ENCODE results near the gene SLC9A6. TPM values are rescaled to one million over a fixed set of nuclear protein-coding genes. Genes with fewer than 3 reads are reported as not detected.
"Not testable (repeated sequence)": the region's sequence is repeated elsewhere in the genome, so short reads cannot be mapped to it uniquely, and the experiment has no call there.

The SLC9A6 gene
- total RNA-seq, 1 experiment from 2014 or later, result 12.4 TPM

- no peak for DNase-seq (ENCODE audit: low read depth)
These were observed 44.5 kb downstream of the SLC9A6 start for GRCh38 chrX:136029766-136030165.

GRCh38 chrX:136030303-136031191 is 45.3 kb downstream of the SLC9A6 start:
- no peak for DNase-seq (ENCODE audit: low read depth)

- DNase-seq (ENCODE audit: low read depth), result no peak
These were observed 46.4 kb downstream of the SLC9A6 start for GRCh38 chrX:136031626-136032025.

GRCh38 chrX:136032370-136032769 is 47.1 kb downstream of the SLC9A6 start:
- no peak for DNase-seq (ENCODE audit: low read depth)

GRCh38 chrX:136034668-136035067 is 49.4 kb downstream of the SLC9A6 start:
- no peak for DNase-seq (ENCODE audit: low read depth)

- no peak for DNase-seq (ENCODE audit: low read depth)
These were observed 50.4 kb downstream of the SLC9A6 start for GRCh38 chrX:136035663-136036062.

GRCh38 chrX:136039485-136039884 is 54.2 kb downstream of the SLC9A6 start:
- no peak for DNase-seq (ENCODE audit: low read depth)

GRCh38 chrX:136039968-136040367 is 54.7 kb downstream of the SLC9A6 start:
- peak; percentile 15 for DNase-seq (ENCODE audit: low read depth)

- no peak for DNase-seq (ENCODE audit: low read depth)
These were observed 56.1 kb downstream of the SLC9A6 start for GRCh38 chrX:136041254-136041812.

GRCh38 chrX:136045008-136045407 is 59.8 kb downstream of the SLC9A6 start:
- DNase-seq (ENCODE audit: low read depth), result no peak

GRCh38 chrX:136046295-136047015 is 61.2 kb downstream of the SLC9A6 start:
- DNase-seq (ENCODE audit: low read depth), result no peak

GRCh38 chrX:136047016-136047642 is 61.9 kb downstream of the SLC9A6 start:
- DNase-seq (ENCODE audit: low read depth), result no peak

- peak; percentile 18 for DNase-seq (ENCODE audit: low read depth)
These were observed 62.7 kb downstream of the SLC9A6 start for GRCh38 chrX:136047969-136048368.

GRCh38 chrX:136048446-136048845 is 63.2 kb downstream of the SLC9A6 start:
- DNase-seq (ENCODE audit: low read depth), result no peak

- DNase-seq (ENCODE audit: low read depth), result no peak
These were observed 64.4 kb downstream of the SLC9A6 start for GRCh38 chrX:136049608-136050007.

- not testable (repeated sequence) for DNase-seq (ENCODE audit: low read depth)
These were observed 65.6 kb downstream of the SLC9A6 start for GRCh38 chrX:136050875-136051274.

GRCh38 chrX:136051611-136052010 is 66.4 kb downstream of the SLC9A6 start:
- no peak for DNase-seq (ENCODE audit: low read depth)

- peak; percentile 70 for DNase-seq (ENCODE audit: low read depth)
These were observed 70.5 kb downstream of the SLC9A6 start for GRCh38 chrX:136055651-136056221.

- DNase-seq (ENCODE audit: low read depth), result no peak
These were observed 72.3 kb downstream of the SLC9A6 start for GRCh38 chrX:136057567-136057966.

GRCh38 chrX:136059350-136059749 is 74.1 kb downstream of the SLC9A6 start:
- DNase-seq (ENCODE audit: low read depth), result no peak

- DNase-seq (ENCODE audit: low read depth), result no peak
These were observed 76.1 kb downstream of the SLC9A6 start for GRCh38 chrX:136061286-136061685.

- DNase-seq (ENCODE audit: low read depth), result no peak
These were observed 76.5 kb downstream of the SLC9A6 start for GRCh38 chrX:136061696-136062095.

Measured in RPMI7951 (cell line).